Neural cell (in vitro differentiated cells): ENCODE measurements around the gene GLB1L.
A peak's percentile ranks its signal among the peaks of the same experiment; 100 is the strongest.

Experiments
- CTCF ChIP-seq: fragments of 450-650 bp; IDR thresholded peaks from 2 replicates; pipeline ENCODE4 v1.5.1; 2014; ENCODE audit warnings: antibody characterized with exemption, mild to moderate bottlenecking, moderate library complexity; ENCODE audit not compliant: poor library complexity, severe bottlenecking
- EP300 ChIP-seq: fragments of 450-650 bp; conservative IDR thresholded peaks from 2 replicates; pipeline ENCODE4 v1.6.1; 2014; ENCODE audit warnings: antibody characterized with exemption, mild to moderate bottlenecking, moderate library complexity; ENCODE audit not compliant: poor library complexity, severe bottlenecking
- EZH2 ChIP-seq: fragments of 200-600, 300-800 bp; shearing (Covaris generic), sonication (generic); IDR thresholded peaks from 2 replicates; pipeline ENCODE4 v1.6.1; 2014; ENCODE audit warnings: antibody characterized with exemption, low read length, borderline replicate concordance, mild to moderate bottlenecking; ENCODE audit not compliant: insufficient read depth, poor library complexity, severe bottlenecking
- POLR2AphosphoS5 ChIP-seq: IDR thresholded peaks from 2 replicates; pipeline ENCODE4 v1.6.1; 2012
- RAD21 ChIP-seq: fragments of 450-650 bp; conservative IDR thresholded peaks from 2 replicates; pipeline ENCODE4 v1.6.1; 2014; ENCODE audit warnings: antibody characterized with exemption, mild to moderate bottlenecking, moderate library complexity
- REST ChIP-seq: IDR thresholded peaks from 2 replicates; pipeline ENCODE4 v1.6.1; 2012; ENCODE audit warnings: borderline replicate concordance
- SMC3 ChIP-seq: fragments of 450-650 bp; conservative IDR thresholded peaks from 2 replicates; pipeline ENCODE4 v1.6.1; 2014; ENCODE audit warnings: antibody characterized with exemption, mild to moderate bottlenecking, moderate library complexity; ENCODE audit not compliant: poor library complexity

- TF ChIP-seq EZH2 (peak; percentile 33), CTCF (no peak), POLR2AphosphoS5 (no peak), REST (no peak), EP300 (no peak), SMC3 (no peak), RAD21 (no peak)
Observed at GRCh38 chr2:219252900-219253752, 7.9 kb upstream of the GLB1L start, which contains the start of gene TUBA4B.
